Neural cell (in vitro differentiated cells): ENCODE results near the gene UQCC2. TPM values are rescaled to one million over a fixed set of nuclear protein-coding genes. Genes with fewer than 3 reads are reported as not detected.

ENCODE experiments used
- H2AFZ ChIP-seq: fragments of 200-600, 300-800 bp; sonication (generic), shearing (Covaris generic); 2 replicates; pipeline ENCODE4 v1.6.0; 2014; ENCODE audit warnings: low read depth, mild to moderate bottlenecking, antibody characterized with exemption, low read length, moderate library complexity
- H3F3A ChIP-seq: fragments of 200-600 bp; shearing (Covaris generic); 2 replicates; pipeline ENCODE4 v1.6.1; 2016; ENCODE audit warnings: mild to moderate bottlenecking, moderate library complexity, mixed read lengths, antibody characterized with exemption, low read length; ENCODE audit not compliant: insufficient read depth, poor library complexity, severe bottlenecking
- H3K27ac ChIP-seq: fragments of 200-600, 300-800 bp; sonication (generic), shearing (Covaris generic); 2 replicates; pipeline ENCODE4 v1.5.1; 2014; ENCODE audit warnings: mild to moderate bottlenecking, low read length, moderate library complexity
- H3K27me3 ChIP-seq: fragments of 300-800, 200-600 bp; sonication (generic), shearing (Covaris generic); 2 replicates; pipeline ENCODE4 v1.6.0; 2014; ENCODE audit warnings: mild to moderate bottlenecking, low read depth, low read length, moderate library complexity; ENCODE audit not compliant: insufficient read depth
- H3K36me3 ChIP-seq: fragments of 300-800, 200-600 bp; sonication (generic), shearing (Covaris generic); 2 replicates; pipeline ENCODE4 v1.5.1; 2014; ENCODE audit warnings: mild to moderate bottlenecking, antibody characterized with exemption, low read length, moderate library complexity; ENCODE audit not compliant: insufficient read depth
- H3K4me2 ChIP-seq: fragments of 300-800, 200-600 bp; sonication (generic), shearing (Covaris generic); 2 replicates; pipeline ENCODE4 v1.6.0; 2014; ENCODE audit warnings: mild to moderate bottlenecking, low read length
- H3K4me3 ChIP-seq: fragments of 300-800, 200-600 bp; sonication (generic), shearing (Covaris generic); 2 replicates; pipeline ENCODE4 v1.5.1; 2014; ENCODE audit warnings: mild to moderate bottlenecking, low read length, moderate library complexity
- H3K79me2 ChIP-seq: fragments of 200-600 bp; shearing (Covaris generic); replicated peaks from 2 replicates; pipeline ENCODE4 v1.6.0; 2014; ENCODE audit warnings: mild to moderate bottlenecking, low read length, moderate library complexity; ENCODE audit not compliant: insufficient read depth
- H3K9ac ChIP-seq: fragments of 300-800, 200-600 bp; sonication (generic), shearing (Covaris generic); 2 replicates; pipeline ENCODE4 v1.6.1; 2016; ENCODE audit warnings: mild to moderate bottlenecking, low read length, mixed read lengths
- H3K9me2 ChIP-seq: fragments of 200-600 bp; shearing (Covaris generic); 2 replicates; pipeline ENCODE4 v1.6.1; 2016; ENCODE audit warnings: mild to moderate bottlenecking, low read length, mixed read lengths; ENCODE audit not compliant: insufficient read depth
- H3K9me3 ChIP-seq: fragments of 200-600, 300-800 bp; sonication (generic), shearing (Covaris generic); 2 replicates; pipeline ENCODE4 v1.6.1; 2016; ENCODE audit warnings: mild to moderate bottlenecking, mixed run types, low read length, moderate library complexity, mixed read lengths
- H4K20me1 ChIP-seq: fragments of 200-600 bp; shearing (Covaris generic); 2 replicates; pipeline ENCODE4 v1.6.1; 2016; ENCODE audit warnings: mild to moderate bottlenecking, mixed run types; ENCODE audit not compliant: insufficient read depth
- CTCF ChIP-seq: fragments of 450-650 bp; IDR thresholded peaks from 2 replicates; pipeline ENCODE4 v1.5.1; 2014; ENCODE audit warnings: antibody characterized with exemption, mild to moderate bottlenecking, moderate library complexity; ENCODE audit not compliant: poor library complexity, severe bottlenecking
- EP300 ChIP-seq: fragments of 450-650 bp; conservative IDR thresholded peaks from 2 replicates; pipeline ENCODE4 v1.6.1; 2014; ENCODE audit warnings: antibody characterized with exemption, mild to moderate bottlenecking, moderate library complexity; ENCODE audit not compliant: poor library complexity, severe bottlenecking
- EZH2 ChIP-seq: fragments of 200-600, 300-800 bp; shearing (Covaris generic), sonication (generic); IDR thresholded peaks from 2 replicates; pipeline ENCODE4 v1.6.1; 2014; ENCODE audit warnings: antibody characterized with exemption, low read length, borderline replicate concordance, mild to moderate bottlenecking; ENCODE audit not compliant: insufficient read depth, poor library complexity, severe bottlenecking
- MXI1 ChIP-seq: fragments of 450-650 bp; conservative IDR thresholded peaks from 2 replicates; pipeline ENCODE4 v1.6.1; 2014; ENCODE audit warnings: antibody characterized with exemption, mild to moderate bottlenecking; ENCODE audit not compliant: poor library complexity, severe bottlenecking
- POLR2AphosphoS5 ChIP-seq: IDR thresholded peaks from 2 replicates; pipeline ENCODE4 v1.6.1; 2012
- RAD21 ChIP-seq: fragments of 450-650 bp; conservative IDR thresholded peaks from 2 replicates; pipeline ENCODE4 v1.6.1; 2014; ENCODE audit warnings: antibody characterized with exemption, mild to moderate bottlenecking, moderate library complexity
- REST ChIP-seq: IDR thresholded peaks from 2 replicates; pipeline ENCODE4 v1.6.1; 2012; ENCODE audit warnings: borderline replicate concordance
- SMC3 ChIP-seq: fragments of 450-650 bp; conservative IDR thresholded peaks from 2 replicates; pipeline ENCODE4 v1.6.1; 2014; ENCODE audit warnings: antibody characterized with exemption, mild to moderate bottlenecking, moderate library complexity; ENCODE audit not compliant: poor library complexity
- TAF1 ChIP-seq: IDR thresholded peaks from 2 replicates; pipeline ENCODE4 v1.6.1; 2012; ENCODE audit warnings: low read depth
- polyA plus RNA-seq: library from polyadenylated mRNA; depleted of rRNA; stranded (reverse); fragments of >200 nt; gene quantifications from 2 replicates; pipeline ENCODE4 v1.2.3, GENCODE V29; 2014

Gene UQCC2
- polyA plus RNA-seq, 1 donor from 2014 or later: 123 TPM

DNA sequence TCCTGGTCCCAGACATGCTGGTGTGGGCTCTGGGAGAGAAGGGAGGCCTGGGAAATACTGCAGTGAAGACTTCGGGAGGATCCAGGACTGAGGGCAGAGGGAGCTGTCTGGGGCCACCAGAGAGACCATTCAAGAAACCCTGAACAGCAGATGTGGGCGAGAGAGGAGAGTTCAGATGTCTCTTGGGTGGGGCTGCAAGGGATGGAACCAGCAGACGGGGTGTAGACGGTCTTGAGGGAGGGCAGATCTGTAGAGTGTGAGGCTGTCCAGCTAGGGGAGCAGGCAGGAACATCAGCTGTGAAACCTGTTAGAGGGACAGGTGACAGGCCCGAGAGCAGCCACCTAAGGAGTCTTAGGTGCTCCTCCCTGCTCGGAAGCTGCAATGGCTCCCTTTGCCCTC, 51.5 kb downstream of the UQCC2 start:
- no peaks in the 10 kb centered on the region for H3K79me2 ChIP-seq
- TF ChIP-seq MXI1: no peak
- no peak for TF ChIP-seq REST
- TF ChIP-seq EZH2: no peak
- TF ChIP-seq POLR2AphosphoS5: no peak
- TF ChIP-seq CTCF: no peak
- no peak for TF ChIP-seq RAD21
- no peak for TF ChIP-seq EP300
- no peak for TF ChIP-seq TAF1
- no peak for TF ChIP-seq SMC3
- H3K27ac ChIP-seq: no peak overlapping the region
- H3K9me3 ChIP-seq: no peaks in the 10 kb centered on the region
- no peaks in the 10 kb centered on the region for H3K9me2 ChIP-seq
- H3K36me3 ChIP-seq: no peaks in the 10 kb centered on the region
- H3K9ac ChIP-seq: no peak overlapping the region
- H3K4me3 ChIP-seq: no peak overlapping the region
- H3K27me3 ChIP-seq: no peaks in the 10 kb centered on the region
- H4K20me1 ChIP-seq: no peaks in the 10 kb centered on the region
- no peaks in the 10 kb centered on the region for H3F3A ChIP-seq
- H2AFZ ChIP-seq: no peak overlapping the region
- H3K4me2 ChIP-seq: no peak overlapping the region

- H3K9me3 ChIP-seq: no peaks in the 10 kb centered on the region
- H3K27ac ChIP-seq: no peak overlapping the region
- no peaks in the 10 kb centered on the region for H3K27me3 ChIP-seq
- no peaks in the 10 kb centered on the region for H3K36me3 ChIP-seq
- H3K4me2 ChIP-seq: no peak overlapping the region
- H3K9ac ChIP-seq: no peak overlapping the region
- no peak overlapping the region for H3K4me3 ChIP-seq
- H3K79me2 ChIP-seq: no peaks in the 10 kb centered on the region
- no peaks in the 10 kb centered on the region for H3F3A ChIP-seq
- H2AFZ ChIP-seq: no peak overlapping the region
- H4K20me1 ChIP-seq: no peaks in the 10 kb centered on the region
- no peaks in the 10 kb centered on the region for H3K9me2 ChIP-seq
- TF ChIP-seq MXI1 (no peak), TAF1 (no peak), EZH2 (no peak)
Observed at GRCh38 chr6:33658982-33659689, 52.4 kb downstream of the UQCC2 start.
